K562 (cell line): Measurements from ENCODE around the gene LTBP4. TPM values are rescaled to one million over a fixed set of nuclear protein-coding genes. Genes with fewer than 3 reads are reported as not detected.
A peak's percentile ranks its signal among the peaks of the same experiment; 100 is the strongest.

Source experiments
- ATF4 ChIP-seq: fragments of 450-650 bp; formaldehyde crosslinking; IDR thresholded peaks from 2 replicates; pipeline ENCODE4 v1.4.0; 2022; ENCODE audit warnings: mild to moderate bottlenecking, moderate library complexity
- BDP1 ChIP-seq: IDR thresholded peaks from 3 replicates; pipeline ENCODE4 v1.6.1; 2011; ENCODE audit not compliant: insufficient read length, insufficient read depth
- CBFB ChIP-seq: sonication (generic); formaldehyde crosslinking; IDR thresholded peaks from 2 replicates; pipeline ENCODE4 v1.4.0; 2020; ENCODE audit warnings: mild to moderate bottlenecking, missing genetic modification reagents
- CCNT2 ChIP-seq: IDR thresholded peaks from 2 replicates; pipeline ENCODE4 v1.6.1; 2011; ENCODE audit warnings: borderline replicate concordance, low read depth, mild to moderate bottlenecking, moderate library complexity, mixed read lengths, low read length; ENCODE audit not compliant: insufficient read length; ENCODE audit errors: extremely low read depth
- CGGBP1 ChIP-seq: fragments of 250-450 bp; sonication (Bioruptor Pico); IDR thresholded peaks from 2 replicates; pipeline ENCODE4 v1.9.0; 2021; ENCODE audit warnings: mild to moderate bottlenecking
- DACH1 ChIP-seq: fragments of 450-650 bp; IDR thresholded peaks from 2 replicates; pipeline ENCODE4 v1.6.1; 2018; ENCODE audit not compliant: partially characterized antibody
- GMEB1 ChIP-seq: fragments of 250-450 bp; sonication (Bioruptor Pico); IDR thresholded peaks from 2 replicates; pipeline ENCODE4 v1.4.0; 2020; ENCODE audit warnings: mild to moderate bottlenecking
- LARP7 ChIP-seq: fragments of 450-650 bp; IDR thresholded peaks from 2 replicates; pipeline ENCODE4 v1.6.1; 2016
- MCM7 ChIP-seq, 2 experiments: fragments of 450-650 bp; IDR thresholded peaks; 2 replicates each; pipeline ENCODE4 v1.6.1; 2016 to 2018
- POU5F1 ChIP-seq: fragments of 150-350 bp; IDR thresholded peaks from 2 replicates; pipeline ENCODE4 v1.6.1; 2014; ENCODE audit warnings: borderline replicate concordance, low read length, low read depth, mild to moderate bottlenecking; ENCODE audit not compliant: partially characterized antibody
- RNF219 ChIP-seq: fragments of 250-450 bp; sonication (Bioruptor Pico); IDR thresholded peaks from 2 replicates; pipeline ENCODE4 v1.5.0; 2022; ENCODE audit warnings: mild to moderate bottlenecking
- SAP30 ChIP-seq: fragments of 200-600 bp; sonication (generic); IDR thresholded peaks from 2 replicates; pipeline ENCODE4 v1.6.1; 2012; ENCODE audit warnings: borderline replicate concordance, low read depth, mild to moderate bottlenecking, moderate library complexity, low read length, control low read depth, inconsistent platforms; ENCODE audit not compliant: insufficient read depth, poor library complexity, severe bottlenecking
- SMAD2 ChIP-seq: fragments of 150-350 bp; IDR thresholded peaks from 2 replicates; pipeline ENCODE4 v1.6.1; 2014; ENCODE audit warnings: low read depth, mild to moderate bottlenecking, low read length
- TRIM24 ChIP-seq, 2 experiments: fragments of 450-650 bp; IDR thresholded peaks; 2 replicates each; pipeline ENCODE4 v1.6.1; 2016
- ZHX1 ChIP-seq: fragments of 150-350 bp; conservative IDR thresholded peaks from 2 replicates; pipeline ENCODE4 v1.6.1; 2014; ENCODE audit warnings: low read length
- ZNF512 ChIP-seq: IDR thresholded peaks from 2 replicates; pipeline ENCODE4 v1.6.1; 2016; ENCODE audit warnings: missing genetic modification characterization, missing compliant biosample characterization
- ZNF699 ChIP-seq: fragments of 250-450 bp; sonication (Bioruptor Pico); IDR thresholded peaks from 2 replicates; pipeline ENCODE4 v1.8.0; 2021; ENCODE audit warnings: mild to moderate bottlenecking, moderate library complexity; ENCODE audit not compliant: insufficient replicate concordance
- polyA plus RNA-seq, 8 experiments: library from polyadenylated mRNA; depleted of rRNA in 4 of 8; stranded (reverse) in 5 of 8; unstranded in 3 of 8; fragments of >200 nt; fragmentation: Nextera tagmentation in 2 of 8; fragmentation: Illumina TruSeq in 1 of 8; extraction: Ambion mirVana in 2 of 8; extraction: Trizol in 1 of 8; gene quantifications; 2 replicates each; pipeline versions ENCODE4 v1.2.1 to v1.2.3, GENCODE V29; 2011 to 2014; ENCODE audit warnings: inconsistent platforms in 1 of 8, missing spikeins in 1 of 8
- total RNA-seq, 7 experiments: library from RNA; depleted of rRNA in 6 of 7; stranded (reverse); fragments of >200 nt in 6 of 7; fragmentation: Illumina TruSeq in 2 of 7; extraction: Trizol in 2 of 7; gene quantifications; 2 replicates each; pipeline versions ENCODE4 v1.2.1 to v1.2.3, GENCODE V29; 2011 to 2021; ENCODE audit warnings: low replicate concordance in 1 of 7

Gene LTBP4
- total and polyA plus RNA-seq, 9 of the 15 experiments (the other 6 are each of a cell fraction or from before 2014, with no cell fraction given): 0.35 to 160 (median 31.6) TPM

GRCh38 chr19:40605216-40605971 is 4.2 kb downstream of the LTBP4 start (continued):
- TF ChIP-seq CGGBP1 (CRISPR knock-in tag) (no peak), DACH1 (peak; percentile 30), SAP30 (no peak), POU5F1 (no peak), ZHX1 (no peak), GMEB1 (CRISPR knock-in tag) (no peak), MCM7 (IDR thresholded peaks at IDR 0.05) (no peak), ZNF699 (CRISPR knock-in tag) (no peak), CBFB (CRISPR knock-in tag) (no peak), BDP1 (no peak), CCNT2 (no peak), ZNF512 (no peak), SMAD2 (no peak), TRIM24 (IDR thresholded peaks at IDR 0.05) (no peak), ATF4 (CRISPR knock-in tag) (no peak), RNF219 (CRISPR knock-in tag) (no peak), LARP7 (no peak)
